Natural killer cell (primary cell): ENCODE results near the gene FAM107A. TPM values are rescaled to one million over a fixed set of nuclear protein-coding genes. Genes with fewer than 3 reads are reported as not detected.
A peak's percentile ranks its signal among the peaks of the same experiment; 100 is the strongest.

Source experiments
- ATAC-seq, 3 donors: fragments of 150-1000 bp in 2 of 3; fragments of 200-7000 bp in 1 of 3; cut with Tn5 transposase; 1 replicate in 1 of 3; 2 replicates in 2 of 3; pipeline ENCODE4 v1.10.0; 2021; ENCODE audit warnings: mild to moderate bottlenecking in 2 of 3, moderate library complexity in 2 of 3
- DNase-seq, 2 donors: peaks; one replicate each; pipeline versions ENCODE4 v3.0.0 to v3.0.0-alpha.2; 2013 to 2021; ENCODE audit warnings: mixed read lengths in 1 of 2
- H3K27ac ChIP-seq: one replicate; pipeline ENCODE4 v1.5.1; 2013; ENCODE audit warnings: mild to moderate bottlenecking, low read length
- H3K27me3 ChIP-seq: one replicate; pipeline ENCODE4 v1.6.1; 2013; ENCODE audit warnings: low read length; ENCODE audit not compliant: control insufficient read depth, insufficient read depth
- H3K36me3 ChIP-seq: one replicate; pipeline ENCODE4 v1.6.1; 2013; ENCODE audit warnings: low read length; ENCODE audit not compliant: control insufficient read depth, insufficient read depth
- H3K4me1 ChIP-seq: one replicate; pipeline ENCODE4 v1.6.1; 2013; ENCODE audit warnings: low read length; ENCODE audit not compliant: control insufficient read depth, insufficient read depth
- H3K4me3 ChIP-seq: one replicate; pipeline ENCODE4 v1.5.1; 2013; ENCODE audit warnings: low read length
- H3K9me3 ChIP-seq: one replicate; pipeline ENCODE4 v1.6.1; 2013; ENCODE audit warnings: low read length; ENCODE audit not compliant: control insufficient read depth, insufficient read depth
- H3K27ac Mint-ChIP-seq, 2 donors: one replicate each; pipeline ENCODE4 v1.8.0; 2022; ENCODE audit warnings: mild to moderate bottlenecking in 2 of 2, mixed read lengths in 2 of 2, moderate library complexity in 1 of 2
- H3K27me3 Mint-ChIP-seq, 2 donors: one replicate each; pipeline ENCODE4 v1.8.0; 2022; ENCODE audit warnings: low read depth in 2 of 2, mixed read lengths in 2 of 2
- H3K36me3 Mint-ChIP-seq: one replicate; pipeline ENCODE4 v1.8.0; 2022; ENCODE audit warnings: mixed read lengths
- H3K4me1 Mint-ChIP-seq, 2 donors: one replicate each; pipeline ENCODE4 v1.8.0; 2022; ENCODE audit warnings: mixed read lengths in 2 of 2
- H3K4me3 Mint-ChIP-seq: one replicate; pipeline ENCODE4 v1.8.0; 2022; ENCODE audit warnings: mild to moderate bottlenecking, moderate library complexity, mixed read lengths
- H3K9me3 Mint-ChIP-seq, 2 donors: one replicate each; pipeline ENCODE4 v1.8.0; 2022; ENCODE audit warnings: mixed read lengths in 2 of 2
- WGBS: methylation state at CpG from one replicate; pipeline ENCODE4 v1.1.7; 2013; ENCODE audit warnings: missing lambda C conversion rate; ENCODE audit not compliant: insufficient coverage; 5-methylcytosine and 5-hydroxymethylcytosine counted together
- intact Hi-C: fragments of 100-400 bp; cut with micrococcal nuclease; formaldehyde crosslinking; loops from one replicate; pipeline ENCODE4 v1.14.2; 2022
- total RNA-seq, 4 donors: library from RNA; stranded (reverse); fragments of 120-200 nt in 1 of 4; gene quantifications; one replicate each; pipeline versions ENCODE4 v1.2.3 to v1.2.4, GENCODE V29; 2013 to 2022
- TF ChIP-seq, protein P1 (sequence below): fragments of 200-600 bp; IDR thresholded peaks from one replicate; pipeline ENCODE4 v1.8.0; 2022; ENCODE audit warnings: antibody characterized with exemption

FAM107A gene
- total RNA-seq, 3 donors from 2014 or later (not counting 1 experiment from before 2014, with no cell fraction given), result not detected

DNA sequence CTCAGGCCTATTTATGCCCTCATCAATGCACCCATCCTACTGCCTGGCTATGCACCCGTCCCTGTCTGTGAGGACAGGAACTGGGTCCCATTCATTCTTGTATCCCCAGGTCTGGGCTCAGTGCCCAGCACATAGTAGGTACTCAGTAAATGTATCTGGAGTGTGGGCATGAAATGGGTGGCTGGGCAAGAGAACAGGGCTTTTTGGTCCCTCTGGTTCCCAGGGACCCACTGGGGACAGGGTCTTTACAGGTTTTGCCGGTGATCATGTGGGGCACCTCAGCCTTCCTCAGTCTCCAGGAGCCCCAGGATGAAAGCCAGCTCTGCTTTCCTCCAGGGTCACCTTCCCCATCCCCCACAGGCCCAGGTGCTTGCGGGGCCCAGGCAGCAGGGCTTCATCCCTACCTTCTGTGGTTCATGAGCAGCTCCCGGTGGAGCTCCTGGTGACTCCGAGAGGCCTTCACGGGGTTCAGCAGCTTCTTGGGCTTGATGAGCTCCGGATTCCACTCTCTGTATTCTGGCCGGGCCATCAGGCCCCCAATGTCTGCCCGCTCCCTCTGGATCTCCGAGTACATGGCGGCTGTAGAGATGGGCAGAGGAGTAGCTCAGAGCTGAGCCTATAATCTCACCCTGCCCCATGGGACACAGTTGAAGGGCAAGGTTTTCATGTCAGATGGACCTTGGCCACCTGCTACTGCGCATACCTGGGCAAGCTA is 7.7 kb downstream of the FAM107A start:
- H3K9me3 ChIP-seq, result no peaks in the 10 kb centered on the region
- Mint-ChIP-seq H3K4me3 (no peak overlapping the region), H3K4me1 (peaks cover 8% of the 10 kb centered on the region in 2 donors), H3K36me3 (no peaks in the 10 kb centered on the region), H3K9me3 (no peaks in the 10 kb centered on the region), H3K27me3 (no peaks in the 10 kb centered on the region), H3K27ac (no peak overlapping the region)
- no peaks in the 10 kb centered on the region for H3K27me3 ChIP-seq
- no peak overlapping the region for H3K4me3 ChIP-seq
- no peaks in the 10 kb centered on the region for H3K36me3 ChIP-seq
- intact Hi-C loops, result no loop called here
- no peak overlapping the region for H3K27ac ChIP-seq
- no peaks in the 10 kb centered on the region for H3K4me1 ChIP-seq
- DNase-seq (no peak), ATAC-seq (no peak)
- TF ChIP-seq, protein P1, sequence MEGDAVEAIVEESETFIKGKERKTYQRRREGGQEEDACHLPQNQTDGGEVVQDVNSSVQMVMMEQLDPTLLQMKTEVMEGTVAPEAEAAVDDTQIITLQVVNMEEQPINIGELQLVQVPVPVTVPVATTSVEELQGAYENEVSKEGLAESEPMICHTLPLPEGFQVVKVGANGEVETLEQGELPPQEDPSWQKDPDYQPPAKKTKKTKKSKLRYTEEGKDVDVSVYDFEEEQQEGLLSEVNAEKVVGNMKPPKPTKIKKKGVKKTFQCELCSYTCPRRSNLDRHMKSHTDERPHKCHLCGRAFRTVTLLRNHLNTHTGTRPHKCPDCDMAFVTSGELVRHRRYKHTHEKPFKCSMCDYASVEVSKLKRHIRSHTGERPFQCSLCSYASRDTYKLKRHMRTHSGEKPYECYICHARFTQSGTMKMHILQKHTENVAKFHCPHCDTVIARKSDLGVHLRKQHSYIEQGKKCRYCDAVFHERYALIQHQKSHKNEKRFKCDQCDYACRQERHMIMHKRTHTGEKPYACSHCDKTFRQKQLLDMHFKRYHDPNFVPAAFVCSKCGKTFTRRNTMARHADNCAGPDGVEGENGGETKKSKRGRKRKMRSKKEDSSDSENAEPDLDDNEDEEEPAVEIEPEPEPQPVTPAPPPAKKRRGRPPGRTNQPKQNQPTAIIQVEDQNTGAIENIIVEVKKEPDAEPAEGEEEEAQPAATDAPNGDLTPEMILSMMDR, result no peak
- WGBS, result 94% methylated on average over 12 of the region's 12 CpGs

DNA sequence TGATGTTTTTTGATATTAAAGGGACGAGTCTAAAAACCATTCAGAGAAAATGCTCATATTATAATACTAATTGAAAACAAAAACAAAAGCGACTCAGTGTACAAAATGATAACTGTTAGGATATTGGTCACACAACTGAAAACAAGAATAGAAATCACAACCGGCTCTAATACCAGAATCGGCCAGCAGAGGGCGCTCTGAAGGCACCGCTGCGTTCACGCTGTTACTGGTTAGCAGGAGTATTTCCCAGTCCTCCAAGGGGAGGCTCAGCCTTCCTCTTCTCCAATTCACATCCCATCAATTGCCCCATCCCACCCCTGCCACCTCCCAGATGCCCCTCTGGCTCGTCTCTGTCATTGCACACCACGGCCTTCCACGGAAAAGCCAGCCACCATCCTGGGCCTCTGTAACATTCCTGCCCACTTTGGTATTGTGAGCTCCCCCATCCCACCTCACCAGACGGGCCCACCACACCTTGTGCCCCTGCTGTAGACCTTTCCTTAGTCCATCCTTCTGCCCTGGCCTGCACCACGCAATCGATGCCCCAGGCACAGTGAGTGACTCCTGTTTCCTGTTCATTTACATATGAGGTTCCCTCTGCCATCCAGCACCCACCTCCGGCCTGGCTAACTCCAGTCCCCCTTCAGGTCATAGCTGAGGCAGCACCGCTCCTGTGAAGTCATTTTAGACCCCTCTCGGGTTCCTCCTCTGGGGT is 8.5 kb downstream of the FAM107A start:
- intact Hi-C loops, result loop anchor here (1.0 kb wide), 1 partner anchor 62 kb away; no protein-coding TSS in a partner anchor
- H3K27me3 ChIP-seq, result no peaks in the 10 kb centered on the region
- H3K4me3 ChIP-seq, result no peak overlapping the region
- H3K27ac ChIP-seq, result no peak overlapping the region
- H3K4me1 ChIP-seq, result no peaks in the 10 kb centered on the region
- Mint-ChIP-seq H3K36me3 (no peaks in the 10 kb centered on the region), H3K4me3 (peak overlapping the region; percentile 36), H3K9me3 (no peaks in the 10 kb centered on the region), H3K27me3 (no peaks in the 10 kb centered on the region), H3K27ac (no peak overlapping the region), H3K4me1 (peaks cover 8% of the 10 kb centered on the region in 2 donors)
- WGBS, result 22% methylated on average over 16 of the region's 17 CpGs
- TF ChIP-seq, protein P1, result peak; percentile 97
- H3K36me3 ChIP-seq, result no peaks in the 10 kb centered on the region
- ATAC-seq, result peak; percentile 51 to 81 (median 67)
- peak; percentile 66 to 75 for DNase-seq
- no peaks in the 10 kb centered on the region for H3K9me3 ChIP-seq

DNA sequence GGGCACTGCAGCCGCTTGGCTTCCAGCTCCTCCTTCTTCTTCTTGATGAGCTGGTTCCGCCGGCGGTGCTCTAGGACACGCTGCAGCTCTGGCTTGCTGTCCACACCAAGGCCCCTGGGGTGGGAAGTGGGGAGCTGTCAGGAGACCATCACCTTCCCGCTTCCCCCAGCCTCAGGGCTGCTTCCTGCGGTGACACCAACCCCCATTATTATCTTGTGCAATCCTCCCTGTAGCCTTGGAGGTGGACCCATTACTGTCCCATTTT is 10.0 kb downstream of the FAM107A start:
- H3K9me3 ChIP-seq, result no peaks in the 10 kb centered on the region
- no peak overlapping the region for H3K4me3 Mint-ChIP-seq
- H3K27ac Mint-ChIP-seq, result no peak overlapping the region
- H3K36me3 Mint-ChIP-seq, result no peaks in the 10 kb centered on the region
- no peaks in the 10 kb centered on the region for H3K27me3 Mint-ChIP-seq
- ATAC-seq (no peak), DNase-seq (no peak)
- H3K9me3 Mint-ChIP-seq, result no peaks in the 10 kb centered on the region
- whole genome bisulfite sequencing, result 98% methylated on average over 3 of the region's 7 CpGs
- no peaks in the 10 kb centered on the region for H3K4me1 ChIP-seq
- H3K4me1 Mint-ChIP-seq, result peaks cover 8% of the 10 kb centered on the region in 2 donors
- H3K27me3 ChIP-seq, result no peaks in the 10 kb centered on the region
- H3K4me3 ChIP-seq, result no peak overlapping the region
- intact Hi-C loops, result no loop called here
- TF ChIP-seq, protein P1, result no peak
- no peaks in the 10 kb centered on the region for H3K36me3 ChIP-seq
- H3K27ac ChIP-seq, result no peak overlapping the region
